ENCODE data around the gene TEDC2. TPM values are rescaled to one million over a fixed set of nuclear protein-coding genes. Genes with fewer than 3 reads are reported as not detected.
"Not testable (repeated sequence)": the region's sequence is repeated elsewhere in the genome, so short reads cannot be mapped to it uniquely, and the experiment has no call there.

TEDC2 gene
- total RNA-seq, 4 donors from 2014 or later = 1.1 to 12.3 (median 4.4) TPM

GRCh38 chr16:2437032-2437790, 22.7 kb upstream of the TEDC2 start:
- intact Hi-C loops (cut with DNase I) = no loop called here
- no peaks in the 10 kb centered on the region for H3K27me3 ChIP-seq
- H3K36me3 ChIP-seq = peaks cover 0 to 66% (median 0%) of the 10 kb centered on the region in 3 donors
- no peak overlapping the region for H3K4me3 ChIP-seq
- no peak for DNase-seq
- no peaks in the 10 kb centered on the region for H3K9me3 ChIP-seq
- TF ChIP-seq POLR2A (IDR thresholded peaks at IDR 0.05) (no peak), CTCF (IDR thresholded peaks at IDR 0.05) (no peak)
- peaks cover 0 to 31% (median 4%) of the 10 kb centered on the region in 3 donors for H3K4me1 ChIP-seq
- WGBS, 2 donors = 86 to 93% methylated on average over 12 to 20 of the region's 24 CpGs
- no peak overlapping the region for H3K27ac ChIP-seq

GRCh38 chr16:2438121-2438520, 21.8 kb upstream of the TEDC2 start:
- TF ChIP-seq POLR2A (IDR thresholded peaks at IDR 0.05) (no peak), CTCF (IDR thresholded peaks at IDR 0.05) (no peak)
- Histone ChIP-seq H3K9me3 (no peaks in the 10 kb centered on the region), H3K27me3 (no peaks in the 10 kb centered on the region), H3K27ac (no peak overlapping the region), H3K4me1 (peaks cover 0 to 31% (median 4%) of the 10 kb centered on the region in 3 donors), H3K4me3 (no peak overlapping the region), H3K36me3 (peaks cover 0 to 57% (median 0%) of the 10 kb centered on the region in 3 donors)
- intact Hi-C loops (cut with DNase I) = no loop called here
- no peak for DNase-seq
- WGBS, 2 donors = 73 to 84% methylated on average over 2 to 12 of the region's 14 CpGs

- H3K27me3 ChIP-seq = no peaks in the 10 kb centered on the region
- no peaks in the 10 kb centered on the region for H3K9me3 ChIP-seq
- WGBS, 2 donors = 95 to 99% methylated on average over 4 to 8 of the region's 11 CpGs
- DNase-seq = no peak
- no peak for TF ChIP-seq POLR2A (IDR thresholded peaks at IDR 0.05)
- TF ChIP-seq CTCF (IDR thresholded peaks at IDR 0.05) = no peak
- H3K27ac ChIP-seq = no peak overlapping the region
- intact Hi-C loops (cut with DNase I) = no loop called here
- H3K36me3 ChIP-seq = peaks cover 0 to 53% (median 0%) of the 10 kb centered on the region in 3 donors
- H3K4me1 ChIP-seq = peaks cover 0 to 31% (median 4%) of the 10 kb centered on the region in 3 donors
- H3K4me3 ChIP-seq = no peak overlapping the region
Measured at GRCh38 chr16:2439598-2439997, 20.3 kb upstream of the TEDC2 start.

GRCh38 chr16:2441143-2441804, 18.6 kb upstream of the TEDC2 start:
- H3K4me3 ChIP-seq; H3K9me3 ChIP-seq; H3K27ac ChIP-seq; intact Hi-C loops (cut with DNase I); DNase-seq; H3K27me3 ChIP-seq: not testable (repeated sequence)
- peaks cover 0 to 66% (median 10%) of the 10 kb centered on the region in 3 donors for H3K36me3 ChIP-seq
- WGBS, 2 donors = 86 to 87% methylated on average over 12 to 13 of the region's 15 CpGs
- peaks cover 0 to 23% (median 3%) of the 10 kb centered on the region in 3 donors for H3K4me1 ChIP-seq

- peaks cover 2 to 71% (median 10%) of the 10 kb centered on the region in 3 donors for H3K36me3 ChIP-seq
- intact Hi-C loops (cut with DNase I) = no loop called here
- WGBS, 2 donors = 84 to 92% methylated on average over 6 to 7 of the region's 9 CpGs
Measured at GRCh38 chr16:2443555-2443954, 16.4 kb upstream of the TEDC2 start.

More at GRCh38 chr16:2443555-2443954, 16.4 kb upstream of the TEDC2 start:
- H3K9me3 ChIP-seq = no peaks in the 10 kb centered on the region
- H3K4me1 ChIP-seq = peaks cover 0 to under 1% (median 0%) of the 10 kb centered on the region in 3 donors
- no peaks in the 10 kb centered on the region for H3K27me3 ChIP-seq
- H3K27ac ChIP-seq = no peak overlapping the region
- TF ChIP-seq POLR2A (IDR thresholded peaks at IDR 0.05) (no peak), CTCF (IDR thresholded peaks at IDR 0.05) (no peak)
- DNase-seq = no peak
- H3K4me3 ChIP-seq = no peak overlapping the region
